Endothelial cell of umbilical vein (primary cell): ENCODE data around the gene NFE2L1. TPM values are rescaled to one million over a fixed set of nuclear protein-coding genes. Genes with fewer than 3 reads are reported as not detected.
"Not testable (repeated sequence)": the region's sequence is repeated elsewhere in the genome, so short reads cannot be mapped to it uniquely, and the experiment has no call there.

ENCODE experiments used
- BruUV-seq: library from RNA; stranded (reverse); fragments of 400-500 nt; replicated peaks from 2 replicates; lab custom pipeline; 2021; lab: Mats Ljungman, UMichigan
- CTCF ChIA-PET: fragments of 300-600, 350-600 bp; sonication (Branson Sonifier 250); formaldehyde crosslinking; loops from one replicate; lab custom pipeline; 2021; ENCODE audit warnings: antibody characterized with exemption, inconsistent platforms; lab: Charles Lee
- POLR2A ChIA-PET: fragments of 300-600, 350-600 bp; sonication (Branson Sonifier 250); formaldehyde crosslinking; loops from one replicate; lab custom pipeline; 2021; ENCODE audit warnings: antibody characterized with exemption, inconsistent platforms; lab: Charles Lee
- DNase-seq: peaks from one replicate; pipeline ENCODE4 v3.0.0-alpha.2; 2011; ENCODE audit warnings: low read depth, low spot score
- FAIRE-seq: peaks from 2 replicates; lab custom pipeline; 2011; peaks lifted over from hg19 to GRCh38; lab: Jason Lieb, UNC
- H2AFZ ChIP-seq: 2 replicates; pipeline ENCODE4 v1.6.0; 2012; ENCODE audit warnings: low read depth, low read length, control low read depth, inconsistent platforms
- H3K27ac ChIP-seq: 2 replicates; pipeline ENCODE4 v1.5.1; 2011; ENCODE audit warnings: low read depth, mild to moderate bottlenecking, control low read depth, low read length, moderate library complexity; ENCODE audit not compliant: insufficient read depth
- H3K27me3 ChIP-seq, 2 experiments: 2 replicates each; pipeline versions ENCODE4 v1.6.0 to v1.6.1; 2011; ENCODE audit warnings: low read length in 2 of 2, mixed read lengths in 1 of 2; ENCODE audit not compliant: control insufficient read depth in 2 of 2, insufficient read depth in 2 of 2
- H3K36me3 ChIP-seq, 2 experiments: 2 replicates in 1 of 2; 3 replicates in 1 of 2; pipeline ENCODE4 v1.5.1; 2011; ENCODE audit warnings: low read length in 2 of 2, mild to moderate bottlenecking in 1 of 2, moderate library complexity in 1 of 2; ENCODE audit not compliant: control insufficient read depth in 2 of 2, insufficient read depth in 2 of 2; ENCODE audit errors: extremely low read depth in 1 of 2
- H3K4me1 ChIP-seq: 3 replicates; pipeline ENCODE4 v1.5.1; 2011; ENCODE audit warnings: mild to moderate bottlenecking, low read length; ENCODE audit not compliant: control insufficient read depth, insufficient read depth; ENCODE audit errors: extremely low read depth
- H3K4me2 ChIP-seq: 2 replicates; pipeline ENCODE4 v1.6.1; 2011; ENCODE audit warnings: low read length, control low read depth, mixed read lengths; ENCODE audit not compliant: insufficient read depth
- H3K4me3 ChIP-seq, 3 experiments: fragments of 200-600 bp in 1 of 3; sonication (generic), shearing (Covaris generic) in 1 of 3; replicated peaks in 1 of 3; 2 replicates each; pipeline ENCODE4 v1.5.1; 2011 to 2016; ENCODE audit warnings: control low read depth in 3 of 3, low read length in 3 of 3, mild to moderate bottlenecking in 2 of 3, inconsistent platforms in 1 of 3, low read depth in 1 of 3, moderate library complexity in 1 of 3; ENCODE audit not compliant: insufficient read depth in 1 of 3
- H3K79me2 ChIP-seq: 2 replicates; pipeline ENCODE4 v1.6.0; 2012; ENCODE audit warnings: low read length, inconsistent platforms; ENCODE audit not compliant: control insufficient read depth, insufficient read depth
- H3K9ac ChIP-seq: replicated peaks from 2 replicates; pipeline ENCODE3; 2011; ENCODE audit warnings: low read length, control low read depth; ENCODE audit not compliant: insufficient read depth; ENCODE audit errors: extremely low read depth
- H3K9me1 ChIP-seq: replicated peaks from 3 replicates; pipeline ENCODE4 v1.6.0; 2011; ENCODE audit warnings: mild to moderate bottlenecking, low read length; ENCODE audit not compliant: control insufficient read depth, insufficient read depth; ENCODE audit errors: extremely low read depth
- H3K9me3 ChIP-seq: replicated peaks from 2 replicates; pipeline ENCODE4 v1.5.1; 2012; ENCODE audit warnings: low read length, inconsistent platforms; ENCODE audit not compliant: control insufficient read depth, insufficient read depth
- H4K20me1 ChIP-seq: replicated peaks from 2 replicates; pipeline ENCODE3; 2011; ENCODE audit warnings: mild to moderate bottlenecking, low read length; ENCODE audit not compliant: control insufficient read depth, insufficient read depth; ENCODE audit errors: extremely low read depth
- EZH2 ChIP-seq: IDR thresholded peaks from 2 replicates; pipeline ENCODE4 v1.6.1; 2012; ENCODE audit warnings: borderline replicate concordance, low read depth, mild to moderate bottlenecking, moderate library complexity, low read length, inconsistent platforms; ENCODE audit not compliant: severe bottlenecking
- FOS ChIP-seq: IDR thresholded peaks from 2 replicates; pipeline ENCODE4 v1.6.1; 2011; ENCODE audit warnings: mild to moderate bottlenecking, low read length, moderate library complexity, borderline replicate concordance; ENCODE audit not compliant: insufficient read depth
- GATA2 ChIP-seq: IDR thresholded peaks from 2 replicates; pipeline ENCODE4 v1.7.0; 2011; ENCODE audit warnings: low read depth, mild to moderate bottlenecking, moderate library complexity, mixed read lengths, low read length; ENCODE audit not compliant: insufficient read length, insufficient read depth
- JUN ChIP-seq: IDR thresholded peaks from 2 replicates; pipeline ENCODE4 v1.6.1; 2011; ENCODE audit warnings: borderline replicate concordance, low read depth; ENCODE audit not compliant: insufficient read length, insufficient read depth
- MYC ChIP-seq: IDR thresholded peaks from one replicate; pipeline ENCODE4 v1.6.1; 2011; ENCODE audit warnings: mild to moderate bottlenecking, low read depth, low read length
- POLR2A ChIP-seq: IDR thresholded peaks from 2 replicates; pipeline ENCODE4 v1.6.1; 2012; ENCODE audit warnings: low read depth, mild to moderate bottlenecking, control low read depth, low read length
- POLR2AphosphoS5 ChIP-seq: IDR thresholded peaks from 2 replicates; pipeline ENCODE4 v1.6.1; 2012; ENCODE audit warnings: low read depth, mild to moderate bottlenecking, control low read depth, low read length, moderate library complexity; ENCODE audit not compliant: insufficient read depth
- dilution Hi-C: fragments of 300-500 bp; cut with MboI; formaldehyde crosslinking; loops from one replicate; pipeline ENCODE4 v1.15.0; 2019; ENCODE audit warnings: low sequenced_read_pairs; ENCODE audit not compliant: extremely low pct_ligation_motif_present
- intact Hi-C: fragments of 100-400 bp; cut with micrococcal nuclease; formaldehyde crosslinking; loops from one replicate; pipeline ENCODE4 v1.10.0; 2022
- polyA plus RNA-seq, 4 experiments: library from polyadenylated mRNA; depleted of rRNA in 3 of 4; stranded (reverse) in 3 of 4; unstranded in 1 of 4; fragments of >200 nt; gene quantifications; 2 replicates each; pipeline versions ENCODE4 v1.2.1 to v1.2.3, GENCODE V29; 2011 to 2012; ENCODE audit warnings: missing spikeins in 1 of 4
- total RNA-seq: library from RNA; stranded (reverse); gene quantifications from 2 replicates; pipeline ENCODE4 v1.2.3, GENCODE V29; 2021
- TF ChIP-seq, protein P1 (sequence below): IDR thresholded peaks from 2 replicates; pipeline ENCODE4 v1.6.1; 2011; ENCODE audit not compliant: insufficient read depth, insufficient read length
- TF ChIP-seq, protein P2 (sequence below), 2 donors: IDR thresholded peaks; 1 replicate in 1 of 2; 2 replicates in 1 of 2; pipeline ENCODE4 v1.5.1; 2011; ENCODE audit warnings: low read length in 2 of 2, mild to moderate bottlenecking in 2 of 2, moderate library complexity in 2 of 2, control low read depth in 1 of 2, inconsistent platforms in 1 of 2, low read depth in 1 of 2; ENCODE audit not compliant: insufficient read depth in 1 of 2; ENCODE audit errors: extremely low read depth in 1 of 2

Gene NFE2L1
- total and polyA plus RNA-seq, 2 donors (not counting 3 experiments of a cell fraction or from before 2014, with no cell fraction given) = 187 to 236 TPM

DNA sequence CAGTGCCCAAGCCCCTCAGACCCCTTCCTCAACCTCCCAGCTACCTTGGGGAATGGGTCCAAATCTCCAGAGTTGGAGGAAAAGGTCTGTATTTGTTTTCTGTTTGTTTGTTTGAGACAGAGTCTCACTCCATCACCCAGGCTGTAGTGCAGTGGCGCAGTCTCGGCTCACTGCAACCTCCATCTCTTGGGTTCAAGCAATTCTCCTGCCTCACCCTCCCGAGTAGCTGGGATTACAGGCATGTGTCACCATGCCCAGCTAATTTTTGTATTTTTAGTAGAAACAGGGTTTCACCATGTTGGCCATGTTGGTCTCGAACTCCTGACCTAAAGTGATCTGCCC, 30.4 kb upstream of the NFE2L1 start:
- H4K20me1 ChIP-seq, H3K27me3 ChIP-seq, POLR2A ChIA-PET, H3K27ac ChIP-seq, H2AFZ ChIP-seq, dilution Hi-C loops, H3K9ac ChIP-seq, H3K4me3 ChIP-seq, H3K9me3 ChIP-seq, H3K36me3 ChIP-seq, H3K79me2 ChIP-seq, FAIRE-seq, BruUV-seq, DNase-seq, H3K9me1 ChIP-seq, H3K4me2 ChIP-seq, H3K4me1 ChIP-seq: not testable (repeated sequence)
- intact Hi-C loops = loop anchor here (1.0 to 2.0 kb wide), 4 partner anchors 15 to 122 kb away; no protein-coding TSS in a partner anchor
- CTCF ChIA-PET = interaction anchor here (0.5 to 9.6 kb wide), 28 partner anchors 9 to 212 kb away, joined by 3 to 469 read pairs (median 5); partner anchors contain the start of genes CDK5RAP3, PRR15L, SCRN2 and SP2

DNA sequence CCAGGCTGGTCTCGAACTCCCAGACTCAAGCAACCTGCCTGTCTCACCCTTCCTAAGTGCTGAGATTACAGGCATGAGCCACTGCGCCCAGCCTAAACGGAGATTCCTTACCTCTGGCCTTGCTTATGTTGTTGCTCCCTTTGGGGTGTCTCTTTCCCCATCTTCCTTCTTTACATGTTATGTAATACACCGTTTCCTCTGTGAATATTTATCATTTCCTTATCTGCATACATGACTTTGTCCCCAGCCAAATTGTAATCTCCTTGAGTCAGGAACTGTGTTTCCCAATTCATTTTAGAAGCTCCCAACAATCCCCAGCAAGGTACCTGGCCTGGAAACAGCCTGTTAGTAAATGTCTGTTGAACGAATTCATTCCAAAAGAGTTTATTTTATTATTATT, 26.2 kb upstream of the NFE2L1 start:
- Histone ChIP-seq H3K4me2 (no peak overlapping the region), H3K36me3 (no peaks in the 10 kb centered on the region), H3K4me1 (peaks cover 26% of the 10 kb centered on the region), H3K27me3 (no peaks in the 10 kb centered on the region), H4K20me1 (no peaks in the 10 kb centered on the region), H3K9me1 (no peaks in the 10 kb centered on the region), H3K79me2 (no peaks in the 10 kb centered on the region), H3K9me3 (no peaks in the 10 kb centered on the region), H3K27ac (no peak overlapping the region), H3K9ac (no peak overlapping the region), H2AFZ (no peak overlapping the region), H3K4me3 (no peak overlapping the region)
- DNase-seq (no peak), FAIRE-seq (no peak)
- ChIA-PET POLR2A (interaction anchor here (0.6 kb wide), 1 partner anchor 14 kb away, joined by 3 read pairs; no protein-coding TSS in a partner anchor), CTCF (interaction anchor here (1.2 to 9.6 kb wide), 2 partner anchors 45 to 132 kb away, joined by 4 to 469 read pairs; partner anchors contain the start of gene CDK5RAP3)
- BruUV-seq = no TSS peak
- intact Hi-C loops (loop anchor here (10.0 kb wide), 2 partner anchors 223 to 313 kb away; no protein-coding TSS in a partner anchor), dilution Hi-C loops (no loop called here)
- TF ChIP-seq EZH2 = no peak
- TF ChIP-seq MYC = no peak
- TF ChIP-seq JUN = no peak
- TF ChIP-seq GATA2 = no peak
- TF ChIP-seq POLR2A = no peak
- TF ChIP-seq, protein P1, sequence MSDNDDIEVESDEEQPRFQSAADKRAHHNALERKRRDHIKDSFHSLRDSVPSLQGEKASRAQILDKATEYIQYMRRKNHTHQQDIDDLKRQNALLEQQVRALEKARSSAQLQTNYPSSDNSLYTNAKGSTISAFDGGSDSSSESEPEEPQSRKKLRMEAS = no peak
- no peak for TF ChIP-seq FOS
- TF ChIP-seq, protein P2, sequence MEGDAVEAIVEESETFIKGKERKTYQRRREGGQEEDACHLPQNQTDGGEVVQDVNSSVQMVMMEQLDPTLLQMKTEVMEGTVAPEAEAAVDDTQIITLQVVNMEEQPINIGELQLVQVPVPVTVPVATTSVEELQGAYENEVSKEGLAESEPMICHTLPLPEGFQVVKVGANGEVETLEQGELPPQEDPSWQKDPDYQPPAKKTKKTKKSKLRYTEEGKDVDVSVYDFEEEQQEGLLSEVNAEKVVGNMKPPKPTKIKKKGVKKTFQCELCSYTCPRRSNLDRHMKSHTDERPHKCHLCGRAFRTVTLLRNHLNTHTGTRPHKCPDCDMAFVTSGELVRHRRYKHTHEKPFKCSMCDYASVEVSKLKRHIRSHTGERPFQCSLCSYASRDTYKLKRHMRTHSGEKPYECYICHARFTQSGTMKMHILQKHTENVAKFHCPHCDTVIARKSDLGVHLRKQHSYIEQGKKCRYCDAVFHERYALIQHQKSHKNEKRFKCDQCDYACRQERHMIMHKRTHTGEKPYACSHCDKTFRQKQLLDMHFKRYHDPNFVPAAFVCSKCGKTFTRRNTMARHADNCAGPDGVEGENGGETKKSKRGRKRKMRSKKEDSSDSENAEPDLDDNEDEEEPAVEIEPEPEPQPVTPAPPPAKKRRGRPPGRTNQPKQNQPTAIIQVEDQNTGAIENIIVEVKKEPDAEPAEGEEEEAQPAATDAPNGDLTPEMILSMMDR (IDR thresholded peaks at IDR 0.05; ENCODE audit: extremely low read depth in 1 of 2, insufficient read depth in 1 of 2, low read depth in 1 of 2, low read length in 2 of 2) = no peak
- no peak for TF ChIP-seq POLR2AphosphoS5
